C4-2B (cell line): ENCODE results near the gene BMP5.

Source experiments
- ZFX ChIP-seq: fragments of 450-650 bp; IDR thresholded peaks from 2 replicates; pipeline ENCODE4 v1.6.1; 2017
- TF ChIP-seq, protein P1 (sequence below): fragments of 450-650 bp; conservative IDR thresholded peaks from 2 replicates; pipeline ENCODE4 v1.5.1; 2017; ENCODE audit warnings: mild to moderate bottlenecking

DNA sequence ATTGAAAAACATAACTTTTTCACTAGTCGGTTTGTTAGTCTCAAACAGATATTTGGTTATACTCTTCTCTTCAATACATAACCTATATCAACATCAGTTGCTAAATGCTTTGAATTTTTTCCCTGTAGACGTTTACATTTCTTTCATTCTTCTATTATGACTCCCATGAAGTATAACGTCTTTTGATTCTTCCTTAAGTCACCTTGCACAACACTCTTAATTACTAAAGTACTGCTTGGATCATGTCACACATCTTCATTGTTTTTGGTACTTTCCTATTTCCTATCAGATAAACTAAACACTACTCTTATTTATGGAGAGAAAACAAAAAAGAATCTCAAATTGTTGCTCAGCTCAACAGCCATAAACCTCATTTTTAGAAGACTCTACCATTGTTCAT, 23.0 kb upstream of the BMP5 start:
- TF ChIP-seq, protein P1, sequence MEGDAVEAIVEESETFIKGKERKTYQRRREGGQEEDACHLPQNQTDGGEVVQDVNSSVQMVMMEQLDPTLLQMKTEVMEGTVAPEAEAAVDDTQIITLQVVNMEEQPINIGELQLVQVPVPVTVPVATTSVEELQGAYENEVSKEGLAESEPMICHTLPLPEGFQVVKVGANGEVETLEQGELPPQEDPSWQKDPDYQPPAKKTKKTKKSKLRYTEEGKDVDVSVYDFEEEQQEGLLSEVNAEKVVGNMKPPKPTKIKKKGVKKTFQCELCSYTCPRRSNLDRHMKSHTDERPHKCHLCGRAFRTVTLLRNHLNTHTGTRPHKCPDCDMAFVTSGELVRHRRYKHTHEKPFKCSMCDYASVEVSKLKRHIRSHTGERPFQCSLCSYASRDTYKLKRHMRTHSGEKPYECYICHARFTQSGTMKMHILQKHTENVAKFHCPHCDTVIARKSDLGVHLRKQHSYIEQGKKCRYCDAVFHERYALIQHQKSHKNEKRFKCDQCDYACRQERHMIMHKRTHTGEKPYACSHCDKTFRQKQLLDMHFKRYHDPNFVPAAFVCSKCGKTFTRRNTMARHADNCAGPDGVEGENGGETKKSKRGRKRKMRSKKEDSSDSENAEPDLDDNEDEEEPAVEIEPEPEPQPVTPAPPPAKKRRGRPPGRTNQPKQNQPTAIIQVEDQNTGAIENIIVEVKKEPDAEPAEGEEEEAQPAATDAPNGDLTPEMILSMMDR, result no peak
- no peak for TF ChIP-seq ZFX
